ENCODE results near the gene KCTD3. TPM values are rescaled to one million over a fixed set of nuclear protein-coding genes. Genes with fewer than 3 reads are reported as not detected.

KCTD3 gene
- total RNA-seq, 4 donors from 2014 or later, result 20.4 to 32.4 (median 31.3) TPM

- intact Hi-C loops (cut with DNase I; ENCODE audit: low total_unique reads), result no loop called here
- H3K4me3 ChIP-seq (ENCODE audit: low read depth, poor library complexity, severe bottlenecking), result no peak overlapping the region
- 67 to 71% methylated on average over 5 of the region's 5 CpGs for WGBS, 2 donors
- TF ChIP-seq POLR2A (IDR thresholded peaks at IDR 0.05) (no peak), CTCF (IDR thresholded peaks at IDR 0.05) (no peak)
- DNase-seq (ENCODE audit: low spot score in 2 of 2), result no peak
Measured at GRCh38 chr1:215530401-215530984, 36.6 kb upstream of the KCTD3 start.

- DNase-seq (ENCODE audit: low spot score in 2 of 2), result peak in 1 of 2 donors; percentile 22
- no peak for TF ChIP-seq POLR2A (IDR thresholded peaks at IDR 0.05)
- no peak for TF ChIP-seq CTCF (IDR thresholded peaks at IDR 0.05)
- 23 to 25% methylated on average over 5 of the region's 5 CpGs for WGBS, 2 donors
- intact Hi-C loops (cut with DNase I; ENCODE audit: low total_unique reads), result no loop called here
- no peak overlapping the region for H3K4me3 ChIP-seq (ENCODE audit: low read depth, poor library complexity, severe bottlenecking)
Measured at GRCh38 chr1:215539803-215540570, 27.1 kb upstream of the KCTD3 start.

GRCh38 chr1:215542301-215542700 lies 24.8 kb upstream of the KCTD3 start:
- 54 to 75% methylated on average over 1 of the region's 1 CpG for WGBS, 2 donors
- DNase-seq (ENCODE audit: low spot score in 2 of 2), result no peak
- no peak overlapping the region for H3K4me3 ChIP-seq (ENCODE audit: low read depth, poor library complexity, severe bottlenecking)
- TF ChIP-seq CTCF (IDR thresholded peaks at IDR 0.05) (no peak), POLR2A (IDR thresholded peaks at IDR 0.05) (no peak)
- intact Hi-C loops (cut with DNase I; ENCODE audit: low total_unique reads), result no loop called here

- TF ChIP-seq CTCF (IDR thresholded peaks at IDR 0.05) (no peak), POLR2A (IDR thresholded peaks at IDR 0.05) (no peak)
- H3K4me3 ChIP-seq (ENCODE audit: low read depth, poor library complexity, severe bottlenecking), result no peak overlapping the region
- WGBS, 2 donors, result 72 to 78% methylated on average over 2 of the region's 2 CpGs
- intact Hi-C loops (cut with DNase I; ENCODE audit: low total_unique reads), result no loop called here
- no peak for DNase-seq (ENCODE audit: low spot score in 2 of 2)
Measured at GRCh38 chr1:215543191-215543606, 23.9 kb upstream of the KCTD3 start.

- intact Hi-C loops (cut with DNase I; ENCODE audit: low total_unique reads), result no loop called here
- no peak overlapping the region for H3K4me3 ChIP-seq (ENCODE audit: low read depth, poor library complexity, severe bottlenecking)
- 94 to 96% methylated on average over 2 of the region's 2 CpGs for WGBS, 2 donors
- no peak for TF ChIP-seq POLR2A (IDR thresholded peaks at IDR 0.05)
- no peak for TF ChIP-seq CTCF (IDR thresholded peaks at IDR 0.05)
- no peak for DNase-seq (ENCODE audit: low spot score in 2 of 2)
Measured at GRCh38 chr1:215543806-215544205, 23.3 kb upstream of the KCTD3 start.

All from lower leg skin (tissue), 4 donors.